GM19023 (cell line): Measurements from ENCODE around the gene IL17RA.

ENCODE experiments used
- ATAC-seq: cut with Tn5 transposase; IDR thresholded peaks from one replicate; pipeline ENCODE4 v1.9.1; 2021; ENCODE audit warnings: mild to moderate bottlenecking, moderate library complexity; ENCODE audit not compliant: unreplicated experiment

The IL17RA gene

DNA sequence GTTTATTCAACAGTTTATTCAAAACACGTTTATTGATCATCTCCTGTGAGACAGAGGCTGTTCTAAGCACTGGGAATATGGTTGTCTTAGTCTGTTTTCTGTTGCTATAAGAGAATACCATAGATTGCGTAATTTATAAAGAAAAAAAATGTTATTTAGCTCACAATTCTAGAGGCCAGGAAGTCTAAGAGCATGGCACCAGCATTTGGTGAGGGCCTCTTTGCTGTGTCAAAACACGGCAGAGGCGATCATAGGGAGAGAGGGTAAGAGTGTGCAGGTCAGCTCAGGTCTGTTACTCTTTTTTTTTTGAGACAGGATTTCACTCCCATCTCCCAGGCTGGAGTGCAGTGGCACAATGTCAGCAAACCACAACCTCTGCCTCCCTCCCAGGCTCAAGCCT lies 5.2 kb upstream of the IL17RA start:
- ATAC-seq = no peak

- no peak for ATAC-seq
These were observed 1.5 kb upstream of the IL17RA start for GRCh38 chr22:17083255-17083654.

DNA sequence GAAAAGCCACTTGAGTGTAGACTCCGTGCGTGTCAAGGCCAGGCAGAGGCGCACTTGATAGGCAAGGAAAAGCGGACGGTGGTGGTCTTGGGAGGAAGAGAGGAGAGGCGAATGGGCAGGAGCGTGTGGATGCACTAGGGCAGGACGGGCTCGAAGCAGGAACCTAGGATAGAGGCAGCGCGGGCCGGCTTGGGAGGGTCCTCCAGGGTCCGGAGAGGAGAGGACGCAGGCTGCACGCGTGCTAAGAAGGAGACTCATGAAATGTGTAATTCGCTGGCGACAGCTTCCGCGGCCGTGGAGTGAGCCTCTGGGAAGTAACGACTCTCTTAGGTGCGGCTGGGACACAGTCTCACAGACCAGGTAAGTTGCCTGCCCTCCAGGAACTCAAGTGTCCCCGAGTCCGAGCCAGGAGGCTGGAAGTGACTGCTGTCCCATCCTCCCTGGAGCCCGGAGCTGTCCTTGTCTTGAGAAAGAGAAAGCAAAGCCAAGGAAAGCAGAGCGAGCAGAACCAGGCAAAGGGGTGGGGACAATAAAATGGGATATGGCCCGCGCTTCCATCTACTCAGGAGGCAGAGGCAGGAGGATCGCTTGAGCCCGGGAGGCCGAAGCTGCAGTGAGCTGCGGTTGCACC lies 874 bp upstream of the IL17RA start:
- no peak for ATAC-seq

GRCh38 chr22:17085277-17086181 lies 729 bp downstream of the IL17RA start:
- ATAC-seq = peak; percentile 25

DNA sequence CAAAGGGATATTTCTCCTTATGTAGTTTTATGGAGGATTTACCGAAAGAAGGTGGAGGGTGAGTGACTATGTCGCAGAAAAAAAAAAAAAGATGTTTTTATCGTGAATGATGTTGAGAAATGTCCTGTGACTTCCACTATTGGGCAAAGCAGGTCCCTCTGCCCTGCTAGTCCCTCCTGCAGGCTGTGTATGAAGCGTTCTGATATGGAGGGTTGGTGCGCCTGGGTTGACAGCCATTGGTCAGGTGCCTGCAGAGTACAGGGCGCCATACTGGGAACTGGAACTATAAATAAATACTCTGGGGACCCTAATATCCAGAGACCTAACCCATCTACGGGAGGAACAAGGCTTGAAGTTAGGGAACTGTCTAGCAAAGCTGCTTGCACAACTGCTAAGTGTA lies 1.5 kb downstream of the IL17RA start:
- ATAC-seq = no peak

DNA sequence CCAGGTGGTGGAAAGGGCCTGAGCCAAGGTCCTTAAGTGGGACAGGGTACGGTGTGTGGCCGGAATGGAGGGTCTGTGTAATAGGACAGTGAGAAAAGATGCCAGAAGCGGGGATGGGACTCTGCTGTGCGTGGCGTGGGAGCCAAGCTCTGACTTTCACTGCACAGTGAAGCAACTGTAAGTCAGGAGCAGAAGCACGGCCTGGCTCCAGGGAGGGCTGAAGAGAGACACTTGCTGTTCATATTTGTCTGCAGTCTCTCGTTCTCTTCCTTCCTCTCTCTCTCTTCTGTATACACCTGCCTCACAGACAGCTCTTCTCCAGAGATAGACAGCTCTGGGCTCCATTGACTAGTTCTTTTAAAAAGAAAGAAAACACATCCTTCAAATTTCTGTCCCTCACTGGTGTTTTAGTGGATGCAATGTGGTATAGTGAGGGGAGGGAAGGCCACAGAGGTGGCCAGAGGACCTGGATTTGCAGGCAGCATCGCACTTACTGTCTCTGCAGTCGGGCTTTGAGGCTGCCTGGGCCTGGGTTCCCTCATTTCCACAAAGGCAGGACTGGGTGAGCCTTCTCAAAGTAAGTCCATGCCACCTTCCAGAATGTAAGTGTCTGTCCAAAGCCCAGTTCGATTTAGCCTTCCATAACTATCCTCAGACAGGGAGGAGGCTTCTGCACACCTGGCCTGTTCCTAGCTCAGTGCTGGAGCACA lies 2.1 kb downstream of the IL17RA start:
- no peak for ATAC-seq

DNA sequence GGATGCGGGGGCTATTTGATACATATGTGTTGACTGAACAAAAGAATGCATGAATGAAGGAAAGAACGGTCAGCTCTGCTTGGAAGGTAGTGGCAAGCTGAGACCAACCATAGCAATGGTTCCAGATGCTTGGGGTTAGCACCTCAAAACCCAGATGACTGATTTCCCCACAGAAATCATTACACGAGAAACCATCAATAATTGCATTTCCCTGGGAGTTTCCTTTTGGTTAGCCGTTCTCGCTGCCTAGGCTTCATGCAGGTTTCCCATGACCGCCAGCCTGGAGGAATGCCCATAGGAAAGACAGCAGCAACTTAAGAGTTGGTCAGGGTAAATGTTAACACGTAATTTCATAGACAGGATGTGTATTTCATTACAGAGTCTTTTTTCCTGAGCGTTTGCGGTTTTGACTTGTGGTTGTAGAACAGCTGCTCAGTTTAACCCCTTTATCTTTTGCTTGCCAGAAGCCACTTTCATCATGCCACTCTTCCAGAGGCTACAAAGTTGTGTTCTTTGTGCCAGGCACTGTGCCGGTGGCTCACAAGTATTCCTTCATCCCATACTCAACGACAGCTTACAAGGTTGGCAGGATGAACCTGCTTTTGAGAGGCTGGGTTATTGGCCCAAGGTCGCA lies 2.8 kb downstream of the IL17RA start:
- ATAC-seq = no peak

- no peak for ATAC-seq
These were observed 5.8 kb downstream of the IL17RA start for GRCh38 chr22:17090550-17090949.

DNA sequence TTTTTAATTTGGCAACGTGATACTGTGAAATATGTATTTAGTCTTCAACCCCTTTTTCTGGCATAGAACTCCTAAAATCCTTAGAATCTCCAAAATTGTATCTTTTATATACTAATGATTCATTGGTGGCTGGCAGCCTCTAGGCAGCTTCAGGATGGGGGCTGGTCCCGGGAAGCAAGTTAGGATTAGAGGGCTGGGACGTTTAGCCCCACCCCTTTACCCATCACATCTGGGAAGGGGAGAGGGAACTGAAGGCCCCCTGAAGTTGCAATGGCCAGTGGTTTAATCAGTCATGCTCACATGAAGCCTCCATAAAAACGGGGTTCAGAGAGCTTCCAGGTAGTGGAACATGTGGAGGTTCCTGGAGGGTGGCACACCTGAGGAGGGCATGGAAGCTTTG lies 7.1 kb downstream of the IL17RA start:
- ATAC-seq = no peak

GRCh38 chr22:17093081-17093480 lies 8.3 kb downstream of the IL17RA start:
- no peak for ATAC-seq

- ATAC-seq = no peak
These were observed 10.7 kb downstream of the IL17RA start for GRCh38 chr22:17095538-17095937.

- ATAC-seq = no peak
These were observed 11.3 kb downstream of the IL17RA start for GRCh38 chr22:17096071-17096470.

DNA sequence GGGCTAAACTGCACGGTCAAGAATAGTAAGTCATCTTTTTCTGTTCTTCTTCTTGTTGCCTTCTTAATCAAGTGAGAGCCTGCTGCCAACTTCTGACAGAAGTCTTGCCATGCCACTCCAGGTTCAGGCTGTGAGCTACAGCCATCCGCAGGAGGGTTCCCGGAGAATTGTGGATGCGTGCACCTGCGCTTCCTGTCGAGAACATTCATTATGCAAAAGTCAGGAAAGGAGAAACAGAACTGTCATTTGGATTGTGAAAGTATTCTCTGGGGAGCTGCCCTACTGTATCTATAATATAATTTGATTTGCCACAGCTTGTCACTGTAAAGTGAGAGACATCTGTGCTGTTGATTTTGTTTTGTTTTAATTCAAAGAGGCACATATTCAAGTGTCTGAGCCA lies 12.3 kb downstream of the IL17RA start:
- ATAC-seq = no peak

DNA sequence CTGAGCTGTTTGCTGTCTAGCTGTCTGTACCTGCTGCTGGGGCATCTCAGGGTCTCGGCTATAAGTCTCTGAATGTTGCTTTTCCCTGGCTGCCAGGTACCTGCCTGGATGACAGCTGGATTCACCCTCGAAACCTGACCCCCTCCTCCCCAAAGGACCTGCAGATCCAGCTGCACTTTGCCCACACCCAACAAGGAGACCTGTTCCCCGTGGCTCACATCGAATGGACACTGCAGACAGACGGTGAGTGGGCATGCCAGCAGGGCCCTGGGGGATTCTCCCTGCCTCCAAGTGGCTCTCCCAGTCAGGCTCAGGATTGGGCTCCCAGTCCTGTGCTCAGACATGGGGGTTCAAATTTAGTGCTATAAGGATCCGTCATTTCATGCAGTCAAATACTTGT lies 12.9 kb downstream of the IL17RA start:
- no peak for ATAC-seq

- ATAC-seq = no peak
These were observed 13.6 kb downstream of the IL17RA start for GRCh38 chr22:17098379-17098819.

GRCh38 chr22:17100621-17101020 lies 15.8 kb downstream of the IL17RA start:
- ATAC-seq = no peak

DNA sequence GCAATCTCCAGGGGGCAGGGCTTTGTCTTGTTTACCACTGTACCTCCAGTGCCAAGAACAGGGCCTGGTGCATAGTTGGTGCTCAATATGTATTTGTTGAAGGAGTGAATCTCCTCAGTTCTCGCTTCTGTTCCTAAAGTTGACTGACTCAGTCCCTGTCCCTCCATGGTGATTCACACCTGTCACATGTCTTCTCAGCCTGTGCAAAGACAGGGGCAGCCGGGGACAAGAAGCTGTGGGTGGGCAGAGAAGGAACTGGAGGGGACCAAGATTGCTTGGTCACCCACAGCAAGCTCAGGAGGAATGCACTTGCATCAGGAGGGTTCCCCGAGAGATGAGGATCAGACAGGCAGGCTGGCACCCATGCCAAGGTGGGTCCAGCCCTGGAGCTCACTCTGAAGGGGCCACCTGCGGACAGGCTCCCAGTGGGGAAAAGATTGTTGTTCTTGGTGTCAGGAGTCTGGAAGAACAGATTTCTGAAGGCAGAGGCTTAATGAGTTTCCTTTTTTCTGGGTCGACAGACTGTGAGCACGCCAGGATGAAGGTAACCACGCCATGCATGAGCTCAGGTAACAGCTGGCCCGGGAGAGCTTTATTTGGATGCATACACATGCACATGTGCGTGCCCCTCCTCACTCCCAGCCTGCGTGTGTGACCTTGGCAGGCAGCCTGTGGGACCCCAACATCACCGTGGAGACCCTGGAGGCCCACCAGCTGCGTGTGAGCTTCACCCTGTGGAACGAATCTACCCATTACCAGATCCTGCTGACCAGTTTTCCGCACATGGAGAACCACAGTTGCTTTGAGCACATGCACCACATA lies 16.9 kb downstream of the IL17RA start:
- ATAC-seq = no peak

DNA sequence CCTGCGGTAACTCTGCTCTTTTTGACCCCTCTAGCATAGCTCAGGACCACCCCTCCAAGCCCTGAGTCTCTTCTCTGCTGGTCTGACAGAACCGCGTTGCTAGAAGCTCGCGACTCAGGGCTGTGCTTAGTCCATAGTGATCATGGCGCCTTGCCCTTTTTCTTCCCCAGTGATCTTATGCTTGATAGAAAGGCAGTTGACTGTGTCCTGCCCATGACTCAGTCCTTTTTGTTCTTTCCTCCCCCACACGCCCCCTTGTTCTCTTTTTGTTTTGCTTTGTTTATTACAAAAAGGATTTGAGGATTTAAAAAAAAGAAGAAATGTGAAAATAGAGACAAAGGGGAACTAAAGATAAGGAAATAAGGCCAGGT lies 17.5 kb downstream of the IL17RA start:
- no peak for ATAC-seq

DNA sequence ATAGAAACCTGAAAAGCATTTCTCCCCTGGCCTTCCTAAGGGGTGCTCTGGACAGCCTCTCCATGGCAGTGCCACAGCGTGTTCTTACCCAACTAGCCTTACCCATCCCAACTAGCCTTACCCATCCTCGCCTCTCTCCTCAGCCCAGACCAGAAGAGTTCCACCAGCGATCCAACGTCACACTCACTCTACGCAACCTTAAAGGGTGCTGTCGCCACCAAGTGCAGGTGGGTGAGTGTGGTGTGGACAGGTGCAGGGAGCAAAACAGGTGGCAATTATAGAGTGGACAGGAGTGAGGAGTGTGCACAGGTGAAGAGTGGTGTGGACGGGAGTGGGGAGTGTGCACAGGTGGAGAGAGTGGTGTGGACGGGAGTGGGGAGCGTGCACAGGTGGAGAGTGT lies 18.6 kb downstream of the IL17RA start:
- no peak for ATAC-seq

- ATAC-seq = no peak
These were observed 19.6 kb downstream of the IL17RA start for GRCh38 chr22:17104336-17104935.
